Fibroblast of skin of right biceps (primary cell): Measurements from ENCODE around the gene NDUFAF4.
"Not testable (repeated sequence)": the region's sequence is repeated elsewhere in the genome, so short reads cannot be mapped to it uniquely, and the experiment has no call there.

Source experiments
- DNase-seq: peaks from one replicate; pipeline ENCODE4 v3.0.0-alpha.2; 2013

Gene NDUFAF4

GRCh38 chr6:96898241-96898851 is 655 bp upstream of the NDUFAF4 start:
- DNase-seq, result peak; percentile 13

GRCh38 chr6:96889146-96889545 is 8.5 kb downstream of the NDUFAF4 start:
- DNase-seq, result no peak

GRCh38 chr6:96888745-96889144 is 8.9 kb downstream of the NDUFAF4 start:
- DNase-seq, result no peak

GRCh38 chr6:96886519-96886918 is 11.2 kb downstream of the NDUFAF4 start:
- DNase-seq, result no peak

GRCh38 chr6:96885187-96885631 is 12.5 kb downstream of the NDUFAF4 start:
- not testable (repeated sequence) for DNase-seq

- peak; percentile 31 for DNase-seq
These were observed 19.5 kb downstream of the NDUFAF4 start for GRCh38 chr6:96878143-96878542.

- no peak for DNase-seq
These were observed 20.7 kb downstream of the NDUFAF4 start for GRCh38 chr6:96876886-96877545.

- no peak for DNase-seq
These were observed 24.7 kb downstream of the NDUFAF4 start for GRCh38 chr6:96872976-96873375.

- DNase-seq, result no peak
These were observed 32.7 kb downstream of the NDUFAF4 start for GRCh38 chr6:96865055-96865405.

GRCh38 chr6:96864216-96865054 is 33.3 kb downstream of the NDUFAF4 start:
- DNase-seq, result no peak

- DNase-seq, result no peak
These were observed 35.1 kb downstream of the NDUFAF4 start for GRCh38 chr6:96862560-96862959.

- no peak for DNase-seq
These were observed 36.1 kb downstream of the NDUFAF4 start for GRCh38 chr6:96861588-96861987.

GRCh38 chr6:96856856-96857255 is 40.8 kb downstream of the NDUFAF4 start:
- no peak for DNase-seq

- DNase-seq, result no peak
These were observed 44.6 kb downstream of the NDUFAF4 start for GRCh38 chr6:96853083-96853482.

- DNase-seq, result no peak
These were observed 45.1 kb downstream of the NDUFAF4 start for GRCh38 chr6:96852605-96853004.

GRCh38 chr6:96851858-96852257 is 45.8 kb downstream of the NDUFAF4 start:
- DNase-seq, result no peak

GRCh38 chr6:96849615-96850014 is 48.1 kb downstream of the NDUFAF4 start:
- DNase-seq, result no peak

- no peak for DNase-seq
These were observed 53.2 kb downstream of the NDUFAF4 start for GRCh38 chr6:96844530-96844929.

GRCh38 chr6:96841345-96841744 is 56.3 kb downstream of the NDUFAF4 start:
- peak; percentile 55 for DNase-seq
